HG03457 (cell line): Measurements from ENCODE around the gene CAMSAP1.
A peak's percentile ranks its signal among the peaks of the same experiment; 100 is the strongest.
"Not testable (repeated sequence)": the region's sequence is repeated elsewhere in the genome, so short reads cannot be mapped to it uniquely, and the experiment has no call there.

Source experiments
- ATAC-seq: cut with Tn5 transposase; IDR thresholded peaks from one replicate; pipeline ENCODE4 v1.9.1; 2021; ENCODE audit warnings: moderate number of reproducible peaks; ENCODE audit not compliant: unreplicated experiment

Gene CAMSAP1

DNA sequence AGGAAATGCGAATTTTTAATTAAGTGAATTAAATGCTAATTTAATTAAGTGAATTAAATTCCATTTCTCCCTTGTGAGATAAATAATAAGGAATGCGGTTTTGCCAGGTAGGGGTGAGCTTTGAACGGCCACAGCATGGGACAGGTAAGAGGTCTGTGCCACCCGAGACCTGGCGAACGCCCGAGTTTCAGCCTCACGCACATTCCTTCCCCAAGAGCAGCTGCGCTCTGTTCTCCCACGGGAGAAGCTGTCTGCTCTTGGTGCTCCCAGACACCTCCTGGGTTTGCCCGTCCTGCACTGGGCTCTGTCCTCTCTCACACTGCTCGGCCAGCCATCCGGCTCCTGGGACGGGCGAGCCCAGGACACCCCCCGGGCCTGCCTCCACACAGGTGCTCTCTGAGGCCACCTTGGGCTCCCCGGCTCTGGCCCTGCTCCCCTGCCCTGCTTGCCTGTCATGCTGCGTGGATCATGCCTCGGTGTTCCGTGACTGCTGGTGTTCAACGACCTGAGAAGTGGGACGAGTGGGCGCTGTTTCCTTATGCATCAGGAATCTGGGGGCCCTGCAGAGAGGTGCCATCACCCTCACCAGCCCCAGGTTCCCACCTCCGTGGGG, 13.7 kb upstream of the CAMSAP1 start:
- no peak for ATAC-seq

DNA sequence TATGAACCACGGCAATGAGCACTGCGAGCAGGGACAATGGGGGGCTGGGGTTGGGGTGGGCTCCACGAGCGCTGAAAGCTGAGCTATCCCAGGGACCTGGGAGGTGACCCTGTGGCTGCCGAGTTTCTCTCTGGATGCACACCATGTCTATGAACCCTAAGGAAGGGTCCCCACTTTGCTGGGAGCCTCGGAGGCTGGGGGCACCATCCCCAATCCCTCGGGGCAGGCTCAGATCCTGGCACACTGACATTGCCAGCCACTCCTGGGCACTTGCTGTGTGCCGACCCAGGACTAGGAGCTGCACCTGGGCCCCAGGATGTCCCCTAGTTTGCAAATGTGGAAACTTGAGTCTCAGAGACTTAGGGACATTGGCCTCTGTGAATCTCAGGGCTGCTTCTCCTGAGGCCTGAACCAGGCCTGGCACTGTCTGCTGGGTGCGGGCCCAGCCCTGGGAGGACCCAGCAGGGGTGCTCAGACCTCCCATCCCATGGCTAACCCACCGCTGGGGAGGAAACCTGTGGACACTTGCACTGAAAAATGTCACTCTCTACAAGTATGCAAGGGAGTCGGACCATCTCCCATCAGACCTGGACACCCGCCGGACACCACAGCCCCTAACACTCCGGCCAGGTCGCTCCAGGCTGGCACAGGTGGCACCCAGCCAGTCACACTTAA, 13.0 kb upstream of the CAMSAP1 start:
- ATAC-seq: no peak

DNA sequence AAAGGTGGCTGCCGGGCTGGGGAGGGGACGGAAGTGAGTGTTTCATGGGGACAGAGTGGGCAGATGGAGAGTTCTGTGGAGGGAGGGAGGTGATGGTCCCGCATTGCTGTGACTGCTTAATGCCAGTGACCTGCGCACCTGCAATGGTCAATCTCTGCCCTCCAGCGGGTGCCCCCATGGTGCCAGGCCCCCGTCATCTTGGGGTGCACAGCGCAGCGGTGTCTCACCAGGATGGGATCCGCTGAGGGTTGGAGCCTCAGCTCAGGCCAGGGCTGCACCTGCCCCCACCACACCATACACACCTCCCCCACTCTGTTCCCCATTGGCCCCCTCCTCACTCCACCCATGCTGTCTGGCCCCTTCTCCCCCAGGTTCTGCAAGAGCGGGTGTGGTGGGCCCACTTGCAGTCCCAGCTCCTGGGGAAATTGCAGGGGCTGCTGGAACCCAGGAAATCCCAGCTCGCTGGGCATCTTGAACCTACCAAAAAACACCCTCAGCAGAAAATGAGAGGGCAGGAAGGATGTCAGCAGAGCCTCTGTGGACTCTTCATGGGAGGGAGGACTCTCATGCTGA, 12.1 kb upstream of the CAMSAP1 start:
- no peak for ATAC-seq

DNA sequence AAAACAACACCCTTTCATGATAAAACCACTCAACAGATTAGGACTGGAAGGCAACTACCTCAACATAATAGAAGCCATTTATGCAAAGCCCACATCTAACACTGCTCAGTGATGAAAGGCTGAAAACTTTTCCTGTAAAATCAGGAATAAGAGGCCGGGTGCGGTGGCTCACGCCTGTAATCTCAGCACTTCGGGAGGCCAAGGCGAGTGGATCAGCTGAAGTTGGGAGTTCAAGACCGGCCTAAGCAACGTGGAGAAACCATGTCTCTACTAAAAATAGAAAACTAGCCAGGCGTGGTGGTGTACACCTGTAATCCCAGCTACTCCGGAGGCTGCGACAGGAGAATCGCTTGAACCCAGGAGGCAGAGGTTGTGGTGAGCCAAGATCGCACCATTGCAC, 8.9 kb upstream of the CAMSAP1 start:
- ATAC-seq: not testable (repeated sequence)

DNA sequence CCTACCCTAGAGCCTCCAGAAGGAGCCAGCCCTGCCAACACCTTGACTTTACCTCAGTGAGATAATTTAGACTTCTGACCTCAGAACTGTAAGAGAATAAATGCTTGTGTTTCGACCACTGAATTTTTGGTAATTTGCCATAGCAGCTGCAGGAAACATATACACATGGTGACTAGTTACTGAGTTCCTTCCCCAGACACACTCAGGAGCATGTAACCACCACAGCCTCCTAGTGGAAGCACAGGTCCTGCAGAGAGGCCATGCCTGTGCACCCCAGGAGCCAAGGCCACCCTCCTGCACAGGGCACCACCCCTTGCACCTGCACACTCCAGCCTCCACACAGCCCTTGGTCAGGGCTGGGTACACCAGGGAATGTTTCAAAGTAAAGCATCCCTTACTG, 7.6 kb upstream of the CAMSAP1 start:
- ATAC-seq: no peak

DNA sequence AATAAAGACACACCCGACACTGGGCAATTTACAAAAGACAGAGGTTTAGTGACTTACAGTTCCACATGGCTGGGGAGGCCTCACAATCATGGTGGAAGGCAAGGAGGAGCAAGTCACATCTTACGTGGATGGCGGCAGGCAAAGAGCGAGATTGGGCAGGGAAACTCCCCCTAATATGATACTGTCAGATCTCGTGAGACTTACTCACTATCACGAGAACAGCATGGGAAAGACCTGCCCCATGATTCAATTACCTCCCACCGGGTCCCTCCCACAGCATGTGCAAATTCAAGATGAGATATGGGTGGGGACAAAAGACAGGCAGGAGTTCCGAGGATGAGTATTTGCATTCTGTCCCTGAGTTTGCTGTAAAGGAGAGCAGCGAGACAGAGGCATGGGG, 3.9 kb upstream of the CAMSAP1 start:
- not testable (repeated sequence) for ATAC-seq

DNA sequence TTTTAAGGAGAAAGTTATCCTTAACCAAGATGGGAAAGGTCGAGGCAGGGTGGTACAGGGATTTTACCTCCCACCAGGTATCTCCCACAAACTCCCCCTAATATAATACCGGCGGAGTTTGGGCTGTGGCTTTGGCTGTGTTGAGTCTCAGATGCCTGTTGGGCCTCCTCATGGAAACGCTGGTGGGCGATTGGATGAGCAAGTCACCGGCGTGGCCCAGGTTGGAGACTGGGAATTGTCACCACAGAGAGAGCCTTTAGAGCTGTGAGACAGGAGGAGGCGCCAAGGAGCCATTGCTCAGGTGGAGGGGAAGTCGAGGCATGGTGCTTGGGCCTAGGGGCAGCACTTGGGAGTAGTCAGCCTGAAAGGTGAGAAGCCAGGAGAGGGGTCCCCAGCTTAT, 3.4 kb upstream of the CAMSAP1 start:
- no peak for ATAC-seq

DNA sequence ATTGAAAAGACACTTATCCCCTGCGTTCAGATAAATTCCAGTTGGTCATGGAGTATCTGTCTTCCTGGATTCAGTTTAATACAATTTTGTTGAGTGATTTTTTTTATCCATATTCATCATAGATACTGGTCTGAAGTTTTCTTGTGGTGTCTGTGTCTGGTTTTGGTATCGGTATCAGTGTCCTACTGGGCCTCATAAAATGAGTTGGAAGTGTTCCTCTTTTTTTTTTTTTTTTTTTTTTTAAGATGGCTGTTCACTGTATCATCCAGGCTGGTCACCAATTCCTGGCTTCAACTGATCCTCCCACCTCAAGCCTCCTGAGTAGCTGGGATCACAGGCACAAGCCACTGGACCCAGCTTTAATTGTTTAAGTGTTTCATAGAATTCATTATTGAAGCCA, 2.9 kb upstream of the CAMSAP1 start:
- ATAC-seq: no peak

DNA sequence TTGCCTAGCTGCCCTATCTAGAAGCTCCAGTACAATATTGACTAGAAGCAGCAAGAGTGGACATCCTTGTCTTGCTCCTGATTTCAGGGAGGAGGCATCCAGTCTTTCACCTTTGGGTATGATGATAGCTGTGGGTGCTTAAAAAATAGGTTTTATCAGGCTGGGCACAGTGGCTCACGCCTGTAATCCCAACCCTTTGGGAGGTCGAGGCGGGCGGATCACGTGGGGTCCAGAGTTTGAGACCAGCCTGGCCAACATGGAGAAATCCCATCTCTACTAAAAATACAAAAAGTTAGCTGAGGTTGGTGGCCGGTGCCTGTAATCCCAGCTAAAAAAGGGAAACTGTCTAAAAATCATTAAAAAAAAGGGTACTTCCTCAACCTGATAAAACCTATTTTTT, 2.0 kb upstream of the CAMSAP1 start:
- ATAC-seq: no peak

DNA sequence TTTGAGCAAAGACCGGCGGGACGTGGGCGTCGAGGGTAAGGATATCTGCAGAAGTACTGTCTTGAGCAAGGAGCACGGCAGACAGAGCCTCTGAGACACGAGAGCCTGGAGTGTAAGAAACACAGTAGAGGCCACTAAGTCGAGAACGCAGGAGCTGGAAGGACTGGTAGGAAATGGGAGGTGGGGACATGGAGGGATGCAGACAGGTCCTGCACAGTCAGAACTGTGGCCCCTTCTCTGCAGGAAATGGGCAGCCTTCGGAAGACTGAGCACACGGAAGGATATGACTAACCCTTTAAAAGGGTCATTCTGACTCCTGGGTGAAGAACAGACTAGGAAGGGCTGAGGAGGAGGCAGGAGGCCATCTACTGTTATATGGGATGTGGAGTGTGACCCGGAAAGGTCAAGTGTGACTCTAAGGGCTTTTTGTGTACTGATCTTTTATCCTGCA, 1.4 kb upstream of the CAMSAP1 start:
- no peak for ATAC-seq

DNA sequence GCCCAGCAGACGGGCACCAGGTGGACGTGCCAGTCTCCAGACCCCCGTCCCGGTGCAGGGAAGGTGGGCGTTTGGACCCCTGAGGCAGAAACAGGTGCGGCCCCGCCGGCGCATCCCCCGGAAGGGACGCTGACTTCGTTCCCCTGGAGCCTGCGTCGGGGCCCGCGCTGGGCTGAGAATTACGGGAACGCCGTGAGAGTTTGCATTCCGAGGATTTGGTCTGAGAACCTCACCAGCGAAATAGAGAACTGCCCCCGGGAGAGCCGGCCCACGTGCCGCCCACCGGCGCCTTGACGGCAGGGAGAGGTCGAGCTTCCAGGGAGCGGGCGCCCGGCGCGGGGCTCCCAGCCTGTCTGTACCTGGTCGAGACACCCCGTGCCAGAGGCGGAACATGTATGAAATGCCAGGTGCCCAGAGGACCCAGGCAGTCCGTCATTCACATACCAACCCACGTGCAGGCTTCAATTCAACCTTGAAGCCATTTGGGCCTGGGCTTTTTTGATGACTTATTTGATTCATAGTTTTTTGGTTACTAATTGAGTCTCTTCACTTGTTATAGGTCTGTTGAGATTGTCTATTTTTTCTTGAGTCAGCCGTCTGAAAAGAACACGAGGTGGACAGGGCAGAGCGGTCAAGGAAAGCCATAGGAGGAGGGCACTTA, 877 bp upstream of the CAMSAP1 start:
- peak; percentile 4 for ATAC-seq

DNA sequence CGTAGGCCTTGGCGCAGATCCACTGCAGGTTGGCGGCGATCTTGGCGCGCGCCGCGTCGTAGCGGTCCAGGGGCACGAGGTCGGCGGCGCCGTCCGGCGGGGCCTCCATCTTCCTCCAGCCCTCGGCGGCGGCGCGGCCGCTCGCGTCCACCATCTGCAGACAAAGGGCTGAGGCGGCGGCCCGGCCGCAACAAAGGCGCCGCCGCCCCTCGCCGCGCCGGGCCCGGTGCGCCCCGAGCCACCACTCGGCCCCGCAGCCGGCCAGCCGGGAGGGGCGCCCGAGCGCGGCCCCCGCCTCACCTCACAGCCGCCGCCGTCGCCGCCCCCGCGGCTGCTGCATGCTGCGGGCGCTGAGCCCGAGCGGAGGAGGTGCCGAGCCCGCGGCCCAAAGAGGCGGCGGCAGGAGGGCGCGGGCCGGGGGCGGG, 328 bp downstream of the CAMSAP1 start:
- peak; percentile 5 for ATAC-seq

DNA sequence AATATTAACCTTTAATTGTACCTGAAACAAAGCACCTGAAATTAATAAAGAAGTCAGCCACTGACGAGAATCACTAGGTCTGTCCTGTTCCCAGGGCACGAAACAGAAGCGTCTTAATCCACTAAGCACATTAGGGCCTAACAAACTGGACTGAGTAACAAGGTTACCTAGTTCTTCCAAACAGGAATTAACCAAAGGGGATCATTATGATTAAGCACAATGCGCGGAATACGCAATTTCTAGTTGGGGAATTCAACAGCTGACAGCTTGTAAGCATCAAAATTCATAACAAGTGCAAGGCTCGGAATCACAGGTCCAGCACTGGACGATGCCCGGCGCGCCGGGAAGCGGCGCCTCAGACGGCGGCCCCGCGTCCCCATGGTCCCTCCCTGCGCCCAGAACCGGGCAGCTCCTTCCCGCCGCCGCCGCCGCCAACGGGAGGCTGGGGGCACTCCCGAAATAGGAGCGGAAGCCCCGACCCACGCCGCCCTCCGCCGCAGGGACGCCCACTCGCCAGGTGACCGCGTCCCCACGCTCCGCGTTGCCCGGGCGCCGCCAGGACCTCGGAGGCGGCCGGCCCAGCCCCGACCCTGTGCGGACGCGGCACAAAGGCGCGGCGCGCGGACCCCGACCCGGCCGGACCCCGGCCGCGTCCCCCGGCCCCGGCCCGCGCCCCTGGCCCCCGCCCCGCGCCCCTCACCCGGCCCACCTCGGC, 898 bp downstream of the CAMSAP1 start:
- peak; percentile 2 for ATAC-seq

DNA sequence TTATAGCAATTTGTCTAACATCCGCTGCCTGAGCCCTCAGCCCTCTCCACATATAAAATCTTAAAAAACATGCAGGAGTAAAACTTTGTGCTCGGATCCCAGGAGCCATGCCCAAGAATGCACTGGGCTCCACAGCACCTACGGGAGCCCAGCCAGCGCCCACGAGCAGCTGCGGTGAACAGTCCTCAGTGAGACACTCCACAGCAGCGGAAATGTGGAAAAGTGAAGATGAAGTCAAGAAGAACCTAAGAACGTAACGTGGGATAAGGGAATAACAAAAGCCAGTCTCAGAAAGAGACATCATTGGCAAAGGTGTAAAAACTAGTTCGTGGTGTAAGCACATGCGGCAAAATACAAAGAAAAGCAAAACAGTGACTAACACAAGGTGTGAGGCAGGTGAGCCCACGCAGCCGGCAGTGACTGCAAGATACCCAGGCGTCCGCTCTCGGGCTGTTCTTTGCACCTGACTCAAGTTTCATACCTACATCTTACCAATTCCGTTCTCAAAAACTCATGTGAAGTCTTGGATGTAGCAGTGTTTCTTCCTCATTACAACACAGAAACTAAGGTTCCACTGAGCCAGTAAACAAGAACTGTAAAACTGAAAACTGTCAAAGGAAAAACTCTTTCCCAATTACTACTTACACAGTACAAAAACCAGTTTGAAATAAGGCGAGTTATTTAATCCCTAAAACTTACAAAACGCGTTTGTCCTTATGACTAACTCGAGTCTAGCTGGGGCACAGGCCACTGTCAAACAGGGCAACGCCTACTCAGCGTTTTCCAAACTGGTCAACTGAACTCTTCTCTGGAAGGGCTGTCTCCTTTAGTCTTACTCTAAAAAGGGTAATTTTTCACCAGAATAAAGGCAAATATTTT, 1.7 kb downstream of the CAMSAP1 start:
- ATAC-seq: no peak

DNA sequence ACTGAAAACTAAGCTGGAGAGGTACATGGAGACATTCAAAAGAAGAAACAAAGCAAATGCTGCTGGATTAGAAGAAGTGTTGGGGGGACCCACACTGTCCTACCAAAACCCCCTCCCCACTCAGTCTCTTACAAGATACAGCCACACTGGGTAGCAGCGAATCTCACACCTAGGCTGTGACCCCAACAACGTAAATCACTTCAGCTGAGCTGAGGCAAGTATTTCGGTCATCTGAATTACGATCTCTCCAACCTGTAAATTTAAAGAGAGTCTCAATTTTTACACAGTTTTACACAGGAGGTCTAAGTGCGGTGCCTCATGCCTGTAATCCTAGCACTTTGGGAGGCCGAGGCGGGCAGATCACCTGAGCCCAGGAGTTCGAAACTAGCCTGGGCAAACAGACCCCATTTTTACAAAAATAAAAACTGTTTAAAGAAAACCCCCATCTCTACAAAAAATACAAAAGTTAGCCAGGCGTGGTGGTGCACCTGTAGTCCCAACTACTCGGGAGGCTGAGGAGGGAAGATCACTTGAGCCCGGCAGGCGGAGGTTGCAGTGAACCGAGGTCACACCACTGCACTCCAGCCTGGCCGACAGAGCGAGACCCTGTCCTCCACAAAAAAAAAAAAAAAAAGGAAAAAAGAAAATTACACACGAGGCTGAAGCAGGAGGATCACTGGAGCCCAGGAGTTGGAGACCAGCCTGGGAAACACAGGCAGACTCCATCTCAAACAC, 3.4 kb downstream of the CAMSAP1 start:
- no peak for ATAC-seq

DNA sequence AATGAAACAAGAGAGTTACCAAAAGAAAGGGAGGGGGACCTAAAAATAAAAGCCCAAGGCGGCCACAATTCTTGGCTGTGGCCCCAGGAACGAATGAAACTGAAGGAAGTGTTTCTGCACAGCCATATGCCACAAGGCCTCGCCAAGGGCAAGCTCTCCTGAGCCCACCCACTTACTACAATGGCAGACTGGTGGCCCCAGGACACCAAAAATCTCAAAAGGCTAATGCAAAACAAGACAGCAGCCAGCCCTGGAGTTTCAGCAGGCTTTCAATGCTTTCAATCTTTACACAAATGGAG, 4.0 kb downstream of the CAMSAP1 start:
- ATAC-seq: no peak

DNA sequence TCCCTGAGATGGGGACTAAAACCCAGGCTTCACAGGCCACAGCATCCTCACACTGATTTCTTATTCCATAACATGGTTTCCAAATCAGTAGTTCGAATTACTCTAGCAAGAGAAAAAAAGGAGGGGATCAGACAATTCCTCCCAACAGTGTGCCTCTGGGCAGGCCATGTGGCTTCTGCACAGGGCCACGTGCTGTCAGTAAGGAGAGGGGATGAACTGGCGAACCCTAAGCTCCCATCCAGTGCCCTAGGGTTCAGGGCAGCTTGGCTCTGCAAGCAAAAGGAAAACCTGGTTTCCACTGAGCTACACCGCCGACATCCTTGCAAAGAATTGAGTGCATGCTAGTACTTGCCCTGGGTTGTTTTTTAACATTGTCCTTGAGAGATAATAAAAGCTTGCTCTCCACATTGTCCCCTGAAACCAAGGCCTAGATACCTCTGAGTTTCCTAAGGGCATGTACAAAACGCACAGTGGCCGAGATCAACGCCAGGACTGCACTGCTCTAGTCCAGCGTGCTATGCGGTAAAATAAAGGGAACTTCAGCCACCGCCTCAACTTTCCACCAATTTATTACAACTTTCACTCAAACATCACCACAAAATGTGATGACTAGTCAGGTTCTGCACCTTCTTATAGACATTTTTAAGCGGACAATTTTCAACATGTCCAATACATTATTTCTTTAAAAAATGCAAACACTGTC, 4.5 kb downstream of the CAMSAP1 start:
- no peak for ATAC-seq

DNA sequence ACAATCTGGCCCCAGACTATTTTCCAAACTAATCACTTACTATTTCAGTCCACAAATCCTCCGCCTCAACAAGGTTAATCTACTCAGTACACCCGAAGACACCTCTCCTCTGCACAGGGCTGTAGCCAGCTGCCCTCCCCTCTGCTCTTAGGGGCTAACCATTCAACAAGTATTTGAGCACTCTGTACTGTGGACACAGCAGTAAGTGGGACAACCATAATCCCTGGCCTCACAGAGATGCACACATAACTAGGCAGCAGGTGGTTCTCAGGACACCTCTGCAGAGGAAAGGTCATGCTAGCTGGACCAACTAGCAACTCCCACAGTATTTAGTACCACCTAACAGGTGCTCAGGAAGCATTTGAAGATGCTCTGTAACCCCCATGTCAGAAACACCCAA, 5.5 kb downstream of the CAMSAP1 start:
- no peak for ATAC-seq

DNA sequence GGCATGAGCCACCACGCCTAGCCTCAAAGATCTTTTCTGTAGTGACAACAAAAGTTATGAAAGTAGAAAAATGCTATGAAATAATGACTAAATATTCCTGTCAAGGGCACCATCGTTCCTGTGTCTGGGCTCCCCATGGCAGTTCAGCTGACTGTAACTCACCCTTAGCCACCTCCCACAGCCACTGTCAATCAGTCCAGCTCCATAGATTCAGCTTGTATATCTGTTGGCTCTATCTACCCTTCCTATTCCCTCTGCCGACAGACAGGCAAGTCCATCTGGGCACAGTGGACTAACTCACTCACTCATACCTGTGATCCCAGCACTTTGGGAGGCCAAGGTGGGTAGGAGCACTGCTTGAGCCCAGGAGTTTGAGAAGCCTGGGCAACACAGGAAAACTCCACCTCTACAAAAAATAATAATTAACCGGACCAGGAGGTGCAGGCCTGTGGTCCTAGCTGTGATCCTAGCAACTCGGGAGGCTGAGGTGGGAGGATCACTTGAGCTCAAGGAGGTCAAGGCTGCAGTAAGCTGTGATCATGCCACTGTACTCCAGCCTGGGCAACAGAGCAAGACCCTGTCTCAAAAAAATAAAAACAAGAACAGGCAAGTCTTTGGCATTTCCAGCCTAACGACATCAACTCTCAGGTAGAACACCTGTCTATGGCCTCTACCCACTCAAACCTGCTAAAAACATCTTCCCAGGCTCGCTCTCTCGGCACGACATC, 6.2 kb downstream of the CAMSAP1 start:
- no peak for ATAC-seq
